B cell (primary cell): ENCODE measurements around the gene FAM8A1. TPM values are rescaled to one million over a fixed set of nuclear protein-coding genes. Genes with fewer than 3 reads are reported as not detected.

Experiments used
- ATAC-seq: fragments of 200-7000 bp; cut with Tn5 transposase; one replicate; pipeline ENCODE4 v1.10.0; 2021; ENCODE audit warnings: low read depth, mild to moderate bottlenecking, moderate number of reproducible peaks, moderate library complexity
- CTCF ChIA-PET: fragments of 350-600 bp; sonication (Branson Sonifier 250); formaldehyde crosslinking; loops from one replicate; lab custom pipeline; 2021; ENCODE audit warnings: antibody characterized with exemption, inconsistent platforms; lab: Charles Lee
- POLR2A ChIA-PET: fragments of 350-600 bp; sonication (Branson Sonifier 250); formaldehyde crosslinking; loops from one replicate; lab custom pipeline; 2021; ENCODE audit warnings: antibody characterized with exemption; lab: Charles Lee
- DNase-seq: peaks from one replicate; pipeline ENCODE4 v3.0.0; 2013
- H2AFZ ChIP-seq: 2 replicates; pipeline ENCODE4 v1.6.1; 2012; ENCODE audit warnings: mild to moderate bottlenecking, low read depth, low read length; ENCODE audit not compliant: insufficient read depth, poor library complexity, severe bottlenecking
- H3K27ac ChIP-seq, 2 donors: 1 replicate in 1 of 2; 2 replicates in 1 of 2; pipeline ENCODE4 v1.5.1; 2012 to 2013; ENCODE audit warnings: low read length in 2 of 2, mild to moderate bottlenecking in 2 of 2, moderate library complexity in 1 of 2
- H3K27me3 ChIP-seq, 4 experiments: fragments of 200-600 bp in 1 of 4; sonication (generic) in 1 of 4; replicated peaks in 1 of 4; 1 replicate in 2 of 4; 2 replicates in 2 of 4; pipeline versions ENCODE4 v1.6.1 to v1.7.0; 2013 to 2016; ENCODE audit warnings: low read length in 3 of 4, mild to moderate bottlenecking in 2 of 4, mixed read lengths in 1 of 4, moderate library complexity in 1 of 4; ENCODE audit not compliant: insufficient read depth in 4 of 4, control insufficient read depth in 3 of 4; ENCODE audit errors: control extremely low read depth in 1 of 4
- H3K36me3 ChIP-seq, 2 experiments: replicated peaks in 1 of 2; 1 replicate in 1 of 2; 2 replicates in 1 of 2; pipeline versions ENCODE4 v1.6.1 to v1.7.1; 2013; ENCODE audit warnings: low read length in 1 of 2; ENCODE audit not compliant: insufficient read depth in 2 of 2, control insufficient read depth in 1 of 2; ENCODE audit errors: control extremely low read depth in 1 of 2, extremely low read depth in 1 of 2
- H3K4me1 ChIP-seq, 2 donors: fragments of 200-600 bp in 1 of 2; sonication (generic) in 1 of 2; 1 replicate in 1 of 2; 2 replicates in 1 of 2; pipeline versions ENCODE4 v1.5.1 to v1.6.1; 2013 to 2017; ENCODE audit warnings: low read length in 2 of 2; ENCODE audit not compliant: control insufficient read depth in 2 of 2, insufficient read depth in 2 of 2
- H3K4me2 ChIP-seq: replicated peaks from 2 replicates; pipeline ENCODE3; 2012; ENCODE audit warnings: mild to moderate bottlenecking, low read depth, low read length; ENCODE audit not compliant: poor library complexity, severe bottlenecking
- H3K4me3 ChIP-seq, 5 experiments: fragments of 200-600 bp in 1 of 5; sonication (generic) in 1 of 5; 1 replicate in 3 of 5; 2 replicates in 2 of 5; pipeline versions ENCODE4 v1.5.1 to v1.7.0; 2011 to 2016; ENCODE audit warnings: low read length in 4 of 5, mild to moderate bottlenecking in 4 of 5, low read depth in 2 of 5, control low read depth in 1 of 5, moderate library complexity in 1 of 5; ENCODE audit not compliant: insufficient read depth in 1 of 5; ENCODE audit errors: control extremely low read depth in 1 of 5, extremely low read depth in 1 of 5
- H3K79me2 ChIP-seq: fragments of 200-600 bp; sonication (generic); one replicate; pipeline ENCODE4 v1.6.0; 2016; ENCODE audit warnings: low read length; ENCODE audit not compliant: control insufficient read depth, insufficient read depth
- H3K9ac ChIP-seq: fragments of 200-600 bp; sonication (generic); 2 replicates; pipeline ENCODE4 v1.6.1; 2017; ENCODE audit warnings: mild to moderate bottlenecking, low read length, moderate library complexity
- H3K9me3 ChIP-seq, 3 donors: one replicate each; pipeline versions ENCODE4 v1.6.1 to v1.7.1; 2013; ENCODE audit warnings: low read length in 2 of 3; ENCODE audit not compliant: control insufficient read depth in 2 of 3, insufficient read depth in 1 of 3; ENCODE audit errors: control extremely low read depth in 1 of 3
- H4K20me1 ChIP-seq: 2 replicates; pipeline ENCODE4 v1.6.0; 2012; ENCODE audit warnings: mild to moderate bottlenecking, low read length; ENCODE audit not compliant: insufficient read depth, control insufficient read depth, poor library complexity, severe bottlenecking
- H3K27ac Mint-ChIP-seq: one replicate; pipeline ENCODE4 v1.8.0; 2021; ENCODE audit warnings: mixed read lengths
- H3K27me3 Mint-ChIP-seq: one replicate; pipeline ENCODE4 v1.8.0; 2021; ENCODE audit warnings: mixed read lengths
- H3K4me1 Mint-ChIP-seq: one replicate; pipeline ENCODE4 v1.8.0; 2021; ENCODE audit warnings: mixed read lengths
- H3K4me3 Mint-ChIP-seq: one replicate; pipeline ENCODE4 v1.8.0; 2021; ENCODE audit warnings: mixed read lengths
- H3K9me3 Mint-ChIP-seq: one replicate; pipeline ENCODE4 v1.8.0; 2022; ENCODE audit warnings: mixed read lengths; ENCODE audit not compliant: insufficient read depth
- EZH2 ChIP-seq: IDR thresholded peaks from 2 replicates; pipeline ENCODE4 v1.6.1; 2012; ENCODE audit warnings: borderline replicate concordance, low read depth, mild to moderate bottlenecking, moderate library complexity, low read length; ENCODE audit not compliant: insufficient read depth, poor library complexity, severe bottlenecking
- WGBS: methylation state at CpG from one replicate; pipeline ENCODE4 v1.1.5; 2013; ENCODE audit warnings: missing lambda C conversion rate; ENCODE audit not compliant: insufficient coverage; 5-methylcytosine and 5-hydroxymethylcytosine counted together
- intact Hi-C: fragments of 100-400 bp; cut with micrococcal nuclease; formaldehyde crosslinking; loops from one replicate; pipeline ENCODE4 v1.10.0; 2022
- polyA plus RNA-seq: library from polyadenylated mRNA; depleted of rRNA; stranded (reverse); fragments of >200 nt; gene quantifications from 2 replicates; pipeline ENCODE4 v1.2.3, GENCODE V29; 2012
- total RNA-seq, 2 donors: library from RNA; stranded (reverse); fragments of 120-200 nt in 1 of 2; gene quantifications; 1 replicate in 1 of 2; 2 replicates in 1 of 2; pipeline versions ENCODE4 v1.2.3 to v1.2.4, GENCODE V29; 2013 to 2022
- TF ChIP-seq, protein P1 (sequence below): fragments of 200-600 bp; IDR thresholded peaks from one replicate; pipeline ENCODE4 v1.8.0; 2022; ENCODE audit warnings: antibody characterized with exemption, mild to moderate bottlenecking

FAM8A1 gene
- total and polyA plus RNA-seq, 2 donors (not counting 1 experiment from before 2014, with no cell fraction given), result 4.6 to 7.0 TPM

DNA sequence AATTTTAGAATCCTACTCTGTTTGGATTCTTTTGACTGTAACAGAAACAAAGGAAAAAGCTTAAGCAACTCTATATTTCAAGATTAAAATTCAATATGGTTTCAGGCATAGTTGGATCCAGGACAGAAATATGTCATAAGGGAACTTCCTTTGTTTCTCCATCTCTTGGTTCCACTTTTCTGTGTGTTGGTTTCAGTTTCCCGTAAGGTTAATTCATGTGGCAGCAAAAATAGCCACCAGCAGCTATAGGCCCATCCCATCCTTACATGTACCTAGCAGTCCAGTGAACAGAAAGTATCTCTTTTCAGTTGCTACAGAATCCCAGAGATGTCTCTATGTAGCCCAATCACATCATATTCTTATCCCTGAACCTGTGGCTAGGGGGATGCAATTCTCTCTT is 8.8 kb upstream of the FAM8A1 start:
- H3K9ac ChIP-seq, result no peak overlapping the region
- no peaks in the 10 kb centered on the region for H3K27me3 ChIP-seq
- Mint-ChIP-seq H3K27ac (no peak overlapping the region), H3K4me1 (no peaks in the 10 kb centered on the region), H3K27me3 (no peaks in the 10 kb centered on the region), H3K9me3 (no peaks in the 10 kb centered on the region), H3K4me3 (no peak overlapping the region)
- intact Hi-C loops, result no loop called here
- no peak overlapping the region for H2AFZ ChIP-seq
- H3K36me3 ChIP-seq, result no peaks in the 10 kb centered on the region
- no peaks in the 10 kb centered on the region for H3K9me3 ChIP-seq
- CTCF ChIA-PET, result no interaction called here
- H3K4me1 ChIP-seq, result no peaks in the 10 kb centered on the region
- H3K4me3 ChIP-seq, result no peak overlapping the region
- no peak overlapping the region for H3K4me2 ChIP-seq
- WGBS, result 60% methylated on average over 1 of the region's 1 CpG
- POLR2A ChIA-PET, result no interaction called here
- H4K20me1 ChIP-seq, result no peaks in the 10 kb centered on the region
- H3K79me2 ChIP-seq, result no peaks in the 10 kb centered on the region
- no peak for TF ChIP-seq EZH2
- TF ChIP-seq, protein P1, sequence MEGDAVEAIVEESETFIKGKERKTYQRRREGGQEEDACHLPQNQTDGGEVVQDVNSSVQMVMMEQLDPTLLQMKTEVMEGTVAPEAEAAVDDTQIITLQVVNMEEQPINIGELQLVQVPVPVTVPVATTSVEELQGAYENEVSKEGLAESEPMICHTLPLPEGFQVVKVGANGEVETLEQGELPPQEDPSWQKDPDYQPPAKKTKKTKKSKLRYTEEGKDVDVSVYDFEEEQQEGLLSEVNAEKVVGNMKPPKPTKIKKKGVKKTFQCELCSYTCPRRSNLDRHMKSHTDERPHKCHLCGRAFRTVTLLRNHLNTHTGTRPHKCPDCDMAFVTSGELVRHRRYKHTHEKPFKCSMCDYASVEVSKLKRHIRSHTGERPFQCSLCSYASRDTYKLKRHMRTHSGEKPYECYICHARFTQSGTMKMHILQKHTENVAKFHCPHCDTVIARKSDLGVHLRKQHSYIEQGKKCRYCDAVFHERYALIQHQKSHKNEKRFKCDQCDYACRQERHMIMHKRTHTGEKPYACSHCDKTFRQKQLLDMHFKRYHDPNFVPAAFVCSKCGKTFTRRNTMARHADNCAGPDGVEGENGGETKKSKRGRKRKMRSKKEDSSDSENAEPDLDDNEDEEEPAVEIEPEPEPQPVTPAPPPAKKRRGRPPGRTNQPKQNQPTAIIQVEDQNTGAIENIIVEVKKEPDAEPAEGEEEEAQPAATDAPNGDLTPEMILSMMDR, result no peak
- H3K27ac ChIP-seq, result no peak overlapping the region
- no peak for DNase-seq
- no peak for ATAC-seq

DNA sequence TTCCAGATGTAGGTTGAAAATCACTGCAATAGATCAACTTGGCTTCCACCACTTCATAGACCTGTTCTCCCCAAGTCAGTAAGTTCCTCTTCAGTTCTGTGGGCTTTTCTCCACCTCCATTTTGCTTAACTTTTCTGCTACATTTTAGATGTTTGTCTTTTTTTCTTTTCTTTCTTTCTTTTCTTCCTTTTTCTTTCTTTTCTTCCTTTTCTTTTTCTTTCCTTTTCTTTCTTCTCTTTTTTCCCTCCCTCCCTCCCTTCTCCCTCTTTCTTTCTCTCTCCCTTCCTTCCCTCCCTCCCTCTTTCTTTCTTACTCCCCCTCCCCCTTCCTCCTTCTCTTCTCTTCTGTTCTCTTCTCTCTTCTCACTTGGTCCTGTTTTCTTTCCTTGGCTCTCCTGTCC is 6.9 kb upstream of the FAM8A1 start:
- ATAC-seq, result no peak
- no peak overlapping the region for H3K9ac ChIP-seq
- no peaks in the 10 kb centered on the region for H4K20me1 ChIP-seq
- H3K27me3 ChIP-seq, result no peaks in the 10 kb centered on the region
- intact Hi-C loops, result no loop called here
- no peak overlapping the region for H3K27ac ChIP-seq
- H3K4me1 Mint-ChIP-seq, result no peaks in the 10 kb centered on the region
- no peaks in the 10 kb centered on the region for H3K9me3 ChIP-seq
- TF ChIP-seq, protein P1, result peak; percentile 8
- TF ChIP-seq EZH2, result no peak
- DNase-seq, result no peak
- H3K27me3 Mint-ChIP-seq, result no peaks in the 10 kb centered on the region
- no peaks in the 10 kb centered on the region for H3K4me1 ChIP-seq
- H3K79me2 ChIP-seq, result no peaks in the 10 kb centered on the region
- H2AFZ ChIP-seq, result peak overlapping the region; percentile 36
- H3K36me3 ChIP-seq, result no peaks in the 10 kb centered on the region
- ChIA-PET CTCF (no interaction called here), POLR2A (no interaction called here)
- H3K4me2 ChIP-seq, result no peak overlapping the region
- no peaks in the 10 kb centered on the region for H3K9me3 Mint-ChIP-seq
- H3K4me3 Mint-ChIP-seq, result no peak overlapping the region
- H3K27ac Mint-ChIP-seq, result no peak overlapping the region
- no peak overlapping the region for H3K4me3 ChIP-seq
